ENCODE measurements around the gene LORICRIN.

DNA sequence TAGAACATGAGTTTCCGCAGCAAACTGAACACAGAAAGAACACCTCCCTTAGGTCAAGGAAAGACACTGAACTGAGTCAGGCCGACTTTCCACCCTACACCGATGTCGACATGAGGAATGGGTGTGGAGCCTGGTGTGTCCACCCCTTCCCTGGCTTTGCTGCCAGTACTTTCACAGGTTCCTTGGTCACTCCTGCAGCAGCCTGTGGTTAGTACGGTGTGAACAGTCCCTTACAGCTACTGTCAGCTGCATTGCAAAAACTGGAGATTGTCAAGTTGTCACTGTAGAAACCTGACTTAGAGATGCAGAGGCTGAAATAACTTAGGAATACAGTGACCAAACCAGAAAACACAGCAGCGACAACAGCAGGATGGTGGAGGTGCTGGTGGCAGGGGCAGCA, 46.2 kb downstream of the LORICRIN start:
- TF ChIP-seq, protein P1, sequence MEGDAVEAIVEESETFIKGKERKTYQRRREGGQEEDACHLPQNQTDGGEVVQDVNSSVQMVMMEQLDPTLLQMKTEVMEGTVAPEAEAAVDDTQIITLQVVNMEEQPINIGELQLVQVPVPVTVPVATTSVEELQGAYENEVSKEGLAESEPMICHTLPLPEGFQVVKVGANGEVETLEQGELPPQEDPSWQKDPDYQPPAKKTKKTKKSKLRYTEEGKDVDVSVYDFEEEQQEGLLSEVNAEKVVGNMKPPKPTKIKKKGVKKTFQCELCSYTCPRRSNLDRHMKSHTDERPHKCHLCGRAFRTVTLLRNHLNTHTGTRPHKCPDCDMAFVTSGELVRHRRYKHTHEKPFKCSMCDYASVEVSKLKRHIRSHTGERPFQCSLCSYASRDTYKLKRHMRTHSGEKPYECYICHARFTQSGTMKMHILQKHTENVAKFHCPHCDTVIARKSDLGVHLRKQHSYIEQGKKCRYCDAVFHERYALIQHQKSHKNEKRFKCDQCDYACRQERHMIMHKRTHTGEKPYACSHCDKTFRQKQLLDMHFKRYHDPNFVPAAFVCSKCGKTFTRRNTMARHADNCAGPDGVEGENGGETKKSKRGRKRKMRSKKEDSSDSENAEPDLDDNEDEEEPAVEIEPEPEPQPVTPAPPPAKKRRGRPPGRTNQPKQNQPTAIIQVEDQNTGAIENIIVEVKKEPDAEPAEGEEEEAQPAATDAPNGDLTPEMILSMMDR (IDR thresholded peaks at IDR 0.05), result no peak
- TF ChIP-seq POLR2A (IDR thresholded peaks at IDR 0.05), result no peak

Data from Peyer's patch (tissue), 4 donors.